IgD-negative memory B cell (primary cell): ENCODE measurements around the gene TPTE2. TPM values are rescaled to one million over a fixed set of nuclear protein-coding genes. Genes with fewer than 3 reads are reported as not detected.
"Not testable (repeated sequence)": the region's sequence is repeated elsewhere in the genome, so short reads cannot be mapped to it uniquely, and the experiment has no call there.

ENCODE experiments used
- H3K27ac Mint-ChIP-seq, 3 donors: one replicate each; pipeline ENCODE4 v1.8.0; 2020 to 2022; ENCODE audit warnings: mild to moderate bottlenecking in 3 of 3, mixed read lengths in 3 of 3, moderate library complexity in 1 of 3
- H3K27me3 Mint-ChIP-seq: one replicate; pipeline ENCODE4 v1.8.0; 2021; ENCODE audit warnings: mixed read lengths
- H3K36me3 Mint-ChIP-seq: one replicate; pipeline ENCODE4 v1.8.0; 2020; ENCODE audit warnings: mild to moderate bottlenecking, mixed read lengths
- H3K4me1 Mint-ChIP-seq, 3 donors: one replicate each; pipeline ENCODE4 v1.8.0; 2020 to 2022; ENCODE audit warnings: mixed read lengths in 3 of 3, mild to moderate bottlenecking in 1 of 3
- H3K4me3 Mint-ChIP-seq, 4 donors: one replicate each; pipeline ENCODE4 v1.8.0; 2020 to 2022; ENCODE audit warnings: mild to moderate bottlenecking in 4 of 4, mixed read lengths in 4 of 4, moderate library complexity in 3 of 4
- H3K9me3 Mint-ChIP-seq, 3 donors: one replicate each; pipeline ENCODE4 v1.8.0; 2020 to 2021; ENCODE audit warnings: mixed read lengths in 3 of 3, mild to moderate bottlenecking in 1 of 3
- polyA plus RNA-seq: library from polyadenylated mRNA; unstranded; fragments of 300-500 nt; fragmentation: Illumina TruSeq; gene quantifications from one replicate; pipeline ENCODE4 v1.2.3, GENCODE V29; 2021

Gene TPTE2
- not detected for polyA plus RNA-seq

DNA sequence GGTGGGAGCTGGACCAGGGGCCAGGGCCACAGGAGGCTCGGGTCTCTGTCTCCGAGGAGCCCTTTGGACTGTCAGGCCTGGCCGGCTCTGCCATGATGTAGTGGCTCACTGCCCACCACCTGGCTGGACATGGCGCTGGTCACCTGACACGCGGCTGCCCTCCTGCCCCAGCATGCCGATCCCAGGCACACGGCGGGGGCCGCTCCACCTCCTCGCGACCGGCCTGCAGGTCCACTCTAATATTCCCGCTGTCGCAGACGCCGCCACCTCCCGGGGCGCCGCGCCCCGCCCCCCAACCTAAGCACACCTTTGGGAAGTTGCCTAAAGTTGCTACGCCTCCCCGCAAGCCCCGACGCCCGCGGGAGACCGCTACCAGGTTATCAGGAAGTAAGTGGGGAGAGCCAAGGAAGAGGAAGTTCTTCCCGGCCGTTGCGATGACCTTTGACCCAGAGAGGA, at the start of gene TPTE2:
TSS of gene TPTE2 (minus strand) at position 406 of the 456 bp plus-strand sequence. CDS start 58,298 bp downstream, outside the sequence.
- not testable (repeated sequence) for H3K27ac Mint-ChIP-seq, H3K4me1 Mint-ChIP-seq

DNA sequence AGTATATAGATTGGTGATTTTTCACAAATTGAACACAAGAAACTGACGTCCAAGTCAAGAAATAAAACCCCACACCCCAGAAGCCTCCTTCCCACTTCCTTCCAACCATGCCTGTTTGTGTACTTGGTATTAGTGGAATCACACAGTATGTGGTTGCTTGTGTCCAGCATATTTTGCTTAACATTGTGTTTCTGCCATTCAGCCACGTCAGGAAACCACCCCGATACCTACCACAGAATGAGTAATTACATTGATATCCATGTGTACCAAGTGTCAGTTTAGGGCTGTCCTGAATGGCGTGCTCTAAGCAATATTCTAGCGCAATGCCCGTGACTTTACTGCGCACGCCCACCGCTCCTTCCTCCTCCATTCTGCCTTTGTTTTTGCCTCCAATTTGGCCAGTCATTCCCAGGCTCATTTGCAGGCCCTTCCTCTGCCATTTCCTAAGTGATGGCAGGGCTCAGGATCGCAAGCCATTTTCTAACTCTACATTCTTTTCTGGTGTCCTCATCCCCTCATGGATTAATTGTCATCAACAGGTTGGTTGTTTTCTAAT, 46.3 kb upstream of the TPTE2 start:
- no peak overlapping the region for H3K4me3 Mint-ChIP-seq
- peaks cover 7 to 15% (median 10%) of the 10 kb centered on the region in 3 donors for H3K9me3 Mint-ChIP-seq
- peaks cover 16% of the 10 kb centered on the region for H3K27me3 Mint-ChIP-seq

More for the DNA sequence above, at the start of gene TPTE2:
- not testable (repeated sequence) for H3K9me3 Mint-ChIP-seq, H3K36me3 Mint-ChIP-seq, H3K27me3 Mint-ChIP-seq, H3K4me3 Mint-ChIP-seq

DNA sequence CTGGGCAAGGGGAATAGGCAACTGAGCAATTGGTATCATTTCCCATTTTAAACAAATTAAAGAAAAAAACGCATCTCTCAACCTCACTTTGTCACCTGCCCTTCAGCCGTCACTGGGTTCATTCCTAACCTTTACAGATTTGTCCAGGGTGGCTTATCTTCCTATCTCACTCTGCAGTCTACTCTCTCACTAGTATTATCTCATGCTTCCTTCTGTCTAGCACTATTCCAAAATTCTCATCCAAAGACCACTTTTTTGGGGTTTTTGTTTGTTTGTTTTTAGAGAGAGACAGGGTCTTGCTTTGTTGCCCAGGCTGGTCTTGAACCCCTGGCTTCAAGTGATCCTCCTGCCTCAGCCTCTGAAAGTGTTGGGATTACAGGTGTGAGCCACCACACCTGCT, 45.4 kb upstream of the TPTE2 start:
- peaks cover 1 to 3% (median 3%) of the 10 kb centered on the region in 3 donors for H3K4me1 Mint-ChIP-seq
- no peaks in the 10 kb centered on the region for H3K36me3 Mint-ChIP-seq
- H3K4me3 Mint-ChIP-seq, result no peak overlapping the region
- peaks cover 7 to 15% (median 10%) of the 10 kb centered on the region in 3 donors for H3K9me3 Mint-ChIP-seq
- no peak overlapping the region for H3K27ac Mint-ChIP-seq
- H3K27me3 Mint-ChIP-seq, result peaks cover 18% of the 10 kb centered on the region

More for the DNA sequence above, 46.3 kb upstream of the TPTE2 start:
- H3K27ac Mint-ChIP-seq, result no peak overlapping the region
- peaks cover 1 to 3% (median 2%) of the 10 kb centered on the region in 3 donors for H3K4me1 Mint-ChIP-seq
- H3K36me3 Mint-ChIP-seq, result no peaks in the 10 kb centered on the region

DNA sequence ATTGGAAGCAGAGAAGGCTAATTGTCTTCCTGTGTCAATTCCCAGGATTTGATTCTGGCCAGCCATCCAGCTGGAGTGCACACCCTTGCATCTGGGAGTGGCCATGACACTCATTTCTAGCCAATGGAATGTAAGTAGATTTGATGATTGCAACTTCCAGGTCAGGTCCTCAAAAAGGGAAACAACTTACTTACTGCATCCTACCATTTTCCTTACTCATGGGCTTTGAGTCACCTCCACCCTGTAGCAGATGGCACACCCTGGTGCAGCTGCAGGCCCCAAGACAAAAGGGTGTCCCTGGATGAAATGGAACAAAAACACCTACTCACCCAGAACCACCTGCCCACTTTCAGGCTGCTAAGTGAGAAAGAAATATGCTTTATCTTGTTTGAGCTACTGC, 44.8 kb upstream of the TPTE2 start:
- peaks cover 1 to 3% (median 3%) of the 10 kb centered on the region in 3 donors for H3K4me1 Mint-ChIP-seq
- H3K4me3 Mint-ChIP-seq, result no peak overlapping the region
- H3K27ac Mint-ChIP-seq, result no peak overlapping the region
- no peaks in the 10 kb centered on the region for H3K36me3 Mint-ChIP-seq
- H3K9me3 Mint-ChIP-seq, result peaks cover 7 to 15% (median 10%) of the 10 kb centered on the region in 3 donors
- H3K27me3 Mint-ChIP-seq, result peaks cover 18% of the 10 kb centered on the region

DNA sequence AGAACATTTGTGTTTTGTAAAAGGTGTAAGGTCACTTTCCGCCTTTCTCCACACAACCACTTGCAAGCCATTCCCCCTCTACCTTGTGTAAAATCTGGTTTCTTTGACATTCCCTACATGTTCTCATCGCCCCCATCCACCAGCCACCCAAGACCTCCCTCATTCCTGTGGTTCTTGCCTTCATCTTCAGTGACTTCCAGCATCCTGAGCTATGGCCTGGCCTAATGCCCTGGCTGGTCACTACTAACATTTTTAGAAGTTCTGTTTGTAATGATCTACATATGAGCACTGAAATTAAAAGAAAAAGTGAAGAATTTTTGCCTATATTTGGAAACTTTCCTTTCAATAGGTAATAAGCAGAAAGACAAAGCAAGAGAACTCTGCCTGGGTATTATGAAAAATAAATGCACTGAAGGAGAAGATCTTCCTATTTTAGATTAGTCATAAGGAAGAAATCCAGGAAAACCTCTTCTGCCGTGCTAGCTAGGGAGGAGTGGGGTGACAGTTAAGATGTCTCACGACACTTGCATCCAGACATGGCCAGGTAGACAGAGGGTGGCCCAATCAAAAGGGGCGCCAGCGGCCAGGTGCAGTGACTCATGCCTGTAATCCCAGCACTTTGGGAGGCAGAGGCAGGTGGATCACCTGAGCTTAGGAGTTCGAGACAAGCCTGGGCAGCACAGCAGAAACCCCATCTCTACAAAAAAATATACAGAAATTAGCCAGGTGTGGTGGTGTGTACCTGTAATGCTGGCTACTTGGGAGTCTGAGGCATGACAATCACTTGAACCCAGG, 44.0 kb upstream of the TPTE2 start:
- Mint-ChIP-seq H3K27me3 (peaks cover 21% of the 10 kb centered on the region), H3K4me3 (no peak overlapping the region), H3K9me3 (peaks cover 7 to 15% (median 10%) of the 10 kb centered on the region in 3 donors), H3K36me3 (no peaks in the 10 kb centered on the region), H3K27ac (no peak overlapping the region), H3K4me1 (peaks cover 1 to 3% (median 3%) of the 10 kb centered on the region in 3 donors)

DNA sequence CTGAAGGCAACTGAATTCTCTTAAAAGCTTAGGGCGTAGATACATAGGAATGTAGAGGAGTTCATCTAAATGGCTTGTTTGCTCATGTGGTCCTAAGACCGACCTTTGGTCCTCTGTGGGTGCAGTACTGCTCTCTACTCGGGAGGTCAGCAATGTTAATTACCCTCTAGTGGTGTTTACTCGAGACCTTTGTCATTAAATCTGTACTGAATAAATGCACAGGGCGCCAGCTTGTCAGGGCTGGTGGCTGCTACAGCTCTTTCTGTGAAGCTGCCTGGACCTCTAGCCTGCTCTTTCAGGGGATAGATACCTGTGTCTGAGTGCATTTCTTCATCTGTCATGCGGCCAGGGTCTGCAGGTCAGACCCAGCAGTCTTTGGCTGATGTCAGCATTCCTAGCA, 43.0 kb upstream of the TPTE2 start:
- no peak overlapping the region for H3K27ac Mint-ChIP-seq
- H3K9me3 Mint-ChIP-seq, result peaks cover 7 to 15% (median 12%) of the 10 kb centered on the region in 3 donors
- peak overlapping the region in 1 of 4 donors; percentile 7 for H3K4me3 Mint-ChIP-seq
- peaks cover 1 to 3% (median 3%) of the 10 kb centered on the region in 3 donors for H3K4me1 Mint-ChIP-seq
- H3K36me3 Mint-ChIP-seq, result no peaks in the 10 kb centered on the region
- peaks cover 28% of the 10 kb centered on the region for H3K27me3 Mint-ChIP-seq

DNA sequence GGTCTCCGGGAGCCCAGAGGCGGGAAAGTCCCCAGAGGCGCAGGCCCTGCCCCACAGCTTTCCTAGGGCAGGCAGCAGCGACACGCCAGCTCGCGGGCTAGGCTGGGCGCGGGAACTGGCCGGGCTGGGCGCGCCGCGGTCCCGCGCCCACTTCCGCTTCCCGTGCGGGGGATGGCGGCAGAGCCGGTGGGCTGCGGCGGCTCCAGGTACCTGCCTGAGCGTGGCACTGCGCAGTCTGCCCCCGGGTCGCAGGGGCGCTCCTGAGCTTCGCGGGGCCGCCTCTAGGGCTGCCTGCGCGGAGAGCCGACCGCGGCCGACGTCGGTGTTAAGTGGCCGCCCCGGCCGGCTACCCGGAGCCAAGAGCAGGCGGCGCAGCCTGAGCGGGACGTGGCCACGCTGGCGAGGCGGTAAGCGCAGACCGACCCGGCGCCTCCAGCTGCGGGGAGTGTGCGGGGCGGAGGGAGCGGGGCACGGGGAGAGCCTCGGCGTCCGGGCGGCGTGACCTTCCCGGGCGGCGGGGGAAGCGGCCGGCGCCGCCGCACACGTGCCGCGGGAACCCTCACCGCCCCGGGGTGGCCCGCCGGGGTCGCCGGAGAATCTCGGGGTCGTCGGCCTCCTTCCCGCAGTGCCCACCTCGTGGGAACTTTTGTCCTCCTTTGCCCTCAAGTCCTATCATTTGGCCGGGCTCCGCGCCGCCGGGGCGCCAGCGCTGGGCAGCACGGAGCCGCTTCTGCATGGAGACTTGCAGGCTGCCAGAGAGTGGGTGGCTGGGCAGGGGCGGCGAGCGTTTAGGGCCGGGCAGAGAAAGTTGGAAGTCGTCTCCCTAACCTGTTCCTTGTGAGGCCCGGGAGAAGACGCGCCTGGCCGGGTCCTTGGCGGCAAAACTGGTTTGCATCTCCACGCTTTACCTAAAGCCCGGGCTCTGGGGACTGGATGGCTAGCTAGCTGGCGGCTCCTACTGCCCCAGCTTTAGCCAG, 40.7 kb upstream of the TPTE2 start:
- Mint-ChIP-seq H3K4me3 (peak overlapping the region; percentile 39 to 65 (median 58)), H3K27ac (no peak overlapping the region), H3K27me3 (peaks cover 33% of the 10 kb centered on the region), H3K4me1 (peaks cover 0 to 3% (median 1%) of the 10 kb centered on the region in 3 donors), H3K36me3 (no peaks in the 10 kb centered on the region), H3K9me3 (peaks cover 2 to 15% (median 10%) of the 10 kb centered on the region in 3 donors)

DNA sequence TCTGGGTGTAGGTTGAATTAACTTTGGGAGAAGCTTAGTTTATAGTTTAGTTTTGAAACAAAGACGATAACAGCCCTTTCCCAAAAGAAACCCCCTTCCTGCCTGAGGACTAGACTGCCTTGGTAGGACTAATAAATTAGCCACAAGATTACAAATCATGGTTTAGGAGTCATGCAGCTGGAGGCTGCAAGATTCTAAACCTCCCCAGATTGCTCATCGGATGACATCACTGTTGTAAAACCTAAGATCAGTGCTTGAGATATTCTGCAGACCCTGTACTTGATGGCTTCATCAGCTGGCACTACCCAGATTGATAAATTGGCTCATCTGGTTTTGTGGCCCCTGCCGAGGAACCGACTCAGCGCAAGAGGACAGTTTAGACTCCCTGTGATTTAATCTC, 36.2 kb upstream of the TPTE2 start:
- Mint-ChIP-seq H3K27me3 (peaks cover 24% of the 10 kb centered on the region), H3K36me3 (no peaks in the 10 kb centered on the region), H3K9me3 (peaks cover 0 to 2% (median 0%) of the 10 kb centered on the region in 3 donors), H3K27ac (no peak overlapping the region), H3K4me1 (no peaks in the 10 kb centered on the region), H3K4me3 (no peak overlapping the region)

DNA sequence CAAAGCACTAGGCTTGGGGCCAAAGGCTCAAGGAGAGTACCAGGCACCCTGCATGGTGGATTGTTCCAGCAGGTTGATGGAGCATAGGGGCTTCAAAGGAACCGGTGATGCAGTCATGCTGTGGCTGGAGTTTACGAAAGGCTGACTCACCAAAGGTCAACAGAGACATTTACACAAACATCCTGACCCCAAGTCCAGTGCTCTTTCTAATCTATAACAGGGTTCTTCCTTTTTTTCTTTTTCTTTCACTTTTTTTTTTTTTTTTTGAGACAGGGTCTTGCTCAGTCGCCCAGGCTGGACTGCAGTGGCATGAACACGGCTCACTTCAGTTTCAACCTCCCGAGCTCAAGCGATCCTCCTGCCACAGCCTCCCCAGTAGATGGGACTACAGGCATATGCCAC, 35.6 kb upstream of the TPTE2 start:
- peaks cover 23% of the 10 kb centered on the region for H3K27me3 Mint-ChIP-seq
- H3K27ac Mint-ChIP-seq, result peak overlapping the region in 1 of 3 donors; percentile 59

DNA sequence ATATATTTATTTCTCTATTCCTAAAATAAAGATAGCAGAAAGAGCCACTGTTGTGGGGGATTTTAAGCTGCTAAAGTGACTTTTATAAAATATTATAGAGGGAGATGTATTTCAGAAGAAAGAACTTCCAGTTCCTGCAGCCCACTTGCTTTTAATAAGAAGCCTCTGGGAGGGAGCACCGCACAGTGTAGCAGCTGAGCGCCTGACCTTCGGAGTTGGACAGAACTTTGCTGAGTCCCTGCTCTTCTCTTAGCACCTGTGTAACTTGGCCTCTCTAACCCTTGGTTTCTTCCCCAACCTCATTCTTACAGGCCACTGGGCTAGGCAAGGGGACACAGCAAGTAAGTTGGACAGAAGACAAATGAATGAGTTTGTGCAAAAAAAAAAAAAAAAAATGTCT, 34.8 kb upstream of the TPTE2 start:
- Mint-ChIP-seq H3K4me1 (peaks cover 0 to 5% (median 5%) of the 10 kb centered on the region in 3 donors), H3K27ac (no peak overlapping the region), H3K36me3 (no peaks in the 10 kb centered on the region), H3K4me3 (no peak overlapping the region), H3K9me3 (peaks cover 0 to 2% (median 0%) of the 10 kb centered on the region in 3 donors), H3K27me3 (peaks cover 23% of the 10 kb centered on the region)

More for the DNA sequence above, 35.6 kb upstream of the TPTE2 start:
- H3K36me3 Mint-ChIP-seq, result no peaks in the 10 kb centered on the region
- peaks cover 0 to 2% (median 0%) of the 10 kb centered on the region in 3 donors for H3K9me3 Mint-ChIP-seq
- no peak overlapping the region for H3K4me3 Mint-ChIP-seq
- H3K4me1 Mint-ChIP-seq, result peaks cover 0 to 1% (median 1%) of the 10 kb centered on the region in 3 donors

DNA sequence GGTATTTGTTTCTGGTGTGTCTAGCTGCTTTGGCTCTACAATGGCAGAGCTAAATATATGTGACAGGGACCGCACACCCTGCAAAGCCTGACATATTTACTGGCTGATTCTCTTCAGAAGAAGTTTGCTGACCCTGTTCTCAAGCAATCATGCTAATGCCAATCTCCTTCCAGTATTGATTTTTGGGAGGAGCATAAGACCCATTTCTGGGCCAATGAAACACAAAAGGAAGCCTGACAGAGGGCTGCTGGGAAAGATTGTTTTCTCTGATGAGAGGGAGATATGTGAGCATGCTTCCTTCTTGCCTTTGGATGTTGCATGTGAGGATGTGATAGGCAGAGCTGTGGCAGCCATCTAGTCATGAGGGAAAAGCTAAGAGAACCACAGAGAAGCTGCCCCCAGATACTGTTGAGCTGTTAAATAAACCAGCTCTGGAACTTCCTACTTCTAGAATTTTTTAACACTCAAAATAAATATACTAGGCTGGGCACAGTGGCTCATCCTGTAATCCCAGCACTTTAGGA, 31.4 kb upstream of the TPTE2 start:
- peaks cover 3 to 8% (median 5%) of the 10 kb centered on the region in 3 donors for H3K4me1 Mint-ChIP-seq

DNA sequence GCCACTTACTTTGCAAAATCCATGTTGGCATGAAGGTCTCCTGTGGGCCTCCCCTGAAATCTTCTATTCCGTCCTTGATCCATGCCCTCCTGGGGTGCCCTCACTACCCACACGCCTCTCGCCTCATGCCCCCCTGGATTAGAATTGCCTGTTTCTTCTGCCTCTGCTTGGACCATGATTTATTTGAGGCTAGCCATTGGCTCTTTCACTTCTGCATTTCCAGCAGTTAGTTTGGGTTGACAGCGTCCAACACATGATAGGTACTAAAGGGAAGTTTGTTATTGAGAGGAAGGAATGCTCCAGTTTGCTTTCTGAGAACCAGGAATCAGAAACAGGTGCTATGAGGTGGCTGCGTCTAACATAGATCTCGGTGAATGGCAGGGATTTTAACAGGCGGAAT, 30.5 kb upstream of the TPTE2 start:
- Mint-ChIP-seq H3K27ac (no peak overlapping the region), H3K36me3 (no peaks in the 10 kb centered on the region), H3K27me3 (peaks cover 19% of the 10 kb centered on the region), H3K4me1 (peaks cover 11 to 16% (median 12%) of the 10 kb centered on the region in 3 donors), H3K9me3 (peaks cover 0 to 3% (median 0%) of the 10 kb centered on the region in 3 donors), H3K4me3 (no peak overlapping the region)

More for the DNA sequence above, 31.4 kb upstream of the TPTE2 start:
- peaks cover 19% of the 10 kb centered on the region for H3K27me3 Mint-ChIP-seq
- H3K9me3 Mint-ChIP-seq, result no peaks in the 10 kb centered on the region
- no peak overlapping the region for H3K4me3 Mint-ChIP-seq
- H3K27ac Mint-ChIP-seq, result no peak overlapping the region
- no peaks in the 10 kb centered on the region for H3K36me3 Mint-ChIP-seq

DNA sequence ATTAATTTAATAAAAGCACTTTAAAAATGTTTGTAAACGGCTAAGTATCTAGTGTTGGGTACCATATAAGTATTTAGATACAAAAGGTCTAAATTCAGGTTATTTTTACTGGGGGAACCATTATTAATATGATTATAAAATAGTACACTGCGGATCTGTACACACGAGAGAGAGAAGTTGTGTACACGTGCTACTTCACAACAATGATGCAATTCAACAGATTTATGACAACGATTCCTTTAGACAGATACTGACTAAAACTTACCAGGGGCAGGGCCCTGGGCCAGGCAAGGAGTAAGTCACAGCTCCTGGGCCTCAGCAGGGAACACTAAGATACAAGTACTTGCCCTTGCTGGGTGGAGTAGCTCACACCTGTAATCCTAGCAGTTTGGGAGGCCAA, 29.1 kb upstream of the TPTE2 start:
- H3K36me3 Mint-ChIP-seq, result no peaks in the 10 kb centered on the region
- peaks cover 0 to 5% (median 0%) of the 10 kb centered on the region in 3 donors for H3K9me3 Mint-ChIP-seq
- H3K4me3 Mint-ChIP-seq, result no peak overlapping the region
- peaks cover 13 to 19% (median 17%) of the 10 kb centered on the region in 3 donors for H3K4me1 Mint-ChIP-seq
- peaks cover 13% of the 10 kb centered on the region for H3K27me3 Mint-ChIP-seq
- no peak overlapping the region for H3K27ac Mint-ChIP-seq

DNA sequence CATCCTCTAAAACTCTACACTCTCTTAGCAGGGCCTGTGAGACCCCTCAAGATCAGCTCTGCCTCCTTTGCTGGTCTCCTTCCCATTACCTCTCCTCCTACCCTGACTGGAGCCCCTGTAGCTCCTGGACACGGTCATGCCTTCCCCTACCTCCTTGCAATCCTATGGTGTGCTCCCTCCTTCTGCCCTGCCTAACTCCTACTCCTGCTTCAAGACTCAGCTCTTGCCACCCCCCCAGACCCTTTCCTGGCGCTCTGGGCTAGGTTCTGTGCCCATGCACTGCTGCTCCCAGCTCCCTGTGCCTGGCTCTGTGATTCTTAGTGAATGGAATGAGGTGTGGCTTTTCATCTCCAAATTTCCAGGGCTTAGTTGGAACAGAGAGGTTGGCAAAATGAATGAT, 28.0 kb upstream of the TPTE2 start:
- no peak overlapping the region for H3K27ac Mint-ChIP-seq
- H3K36me3 Mint-ChIP-seq, result no peaks in the 10 kb centered on the region
- H3K4me3 Mint-ChIP-seq, result peak overlapping the region in 1 of 4 donors; percentile 56
- peaks cover 11% of the 10 kb centered on the region for H3K27me3 Mint-ChIP-seq
- H3K4me1 Mint-ChIP-seq, result peaks cover 13 to 19% (median 17%) of the 10 kb centered on the region in 3 donors
- H3K9me3 Mint-ChIP-seq, result peaks cover 0 to 5% (median 0%) of the 10 kb centered on the region in 3 donors
